ENCODE data around the gene SLC39A3. TPM values are rescaled to one million over a fixed set of nuclear protein-coding genes. Genes with fewer than 3 reads are reported as not detected.

SLC39A3 gene
- total and polyA plus RNA-seq, 2 experiments from 2014 or later: 36.1 to 44.3 TPM

- peaks cover 46% of the 10 kb centered on the region for H3K79me2 ChIP-seq
- H2AFZ ChIP-seq: no peak overlapping the region
- WGBS (ENCODE audit: low lambda C conversion rate, missing lambda C conversion rate): 99% methylated on average over 8 of the region's 8 CpGs
- no peaks in the 10 kb centered on the region for H3K36me3 ChIP-seq (replicated peaks; ENCODE audit: insufficient read depth, low read depth)
- H3K9me2 ChIP-seq (replicated peaks; ENCODE audit: insufficient read depth): no peaks in the 10 kb centered on the region
- H3K4me2 ChIP-seq: no peak overlapping the region
- peaks cover 35% of the 10 kb centered on the region for H4K20me1 ChIP-seq (ENCODE audit: insufficient read depth, poor library complexity, severe bottlenecking)
- no peaks in the 10 kb centered on the region for H3K9me3 ChIP-seq (ENCODE audit: low read depth)
- H3K4me1 ChIP-seq (ENCODE audit: insufficient read depth): no peaks in the 10 kb centered on the region
- no peak for TF ChIP-seq CTCF (IDR thresholded peaks at IDR 0.05; ENCODE audit: poor library complexity)
- TF ChIP-seq EZH2 (IDR thresholded peaks at IDR 0.05; ENCODE audit: borderline replicate concordance): no peak
- no peak for TF ChIP-seq EZH2phosphoT487 (IDR thresholded peaks at IDR 0.05; ENCODE audit: low read depth, severe bottlenecking, unreplicated experiment)
- no peak for DNase-seq (ENCODE audit: low spot score)
- no peak overlapping the region for H3K4me3 ChIP-seq
- no peaks in the 10 kb centered on the region for H3K27me3 ChIP-seq
- H3K27ac ChIP-seq: no peak overlapping the region
Measured at GRCh38 chr19:2769218-2769617, 29.4 kb upstream of the SLC39A3 start.

- Histone ChIP-seq H3K36me3 (replicated peaks; ENCODE audit: insufficient read depth, low read depth) (no peaks in the 10 kb centered on the region), H3K4me1 (ENCODE audit: insufficient read depth) (no peaks in the 10 kb centered on the region), H3K9me2 (replicated peaks; ENCODE audit: insufficient read depth) (no peaks in the 10 kb centered on the region), H3K4me3 (no peak overlapping the region), H2AFZ (no peak overlapping the region), H3K27me3 (no peaks in the 10 kb centered on the region), H3K9me3 (ENCODE audit: low read depth) (no peaks in the 10 kb centered on the region), H3K27ac (no peak overlapping the region), H3K4me2 (no peak overlapping the region), H3K79me2 (peaks cover 42% of the 10 kb centered on the region), H4K20me1 (ENCODE audit: insufficient read depth, poor library complexity, severe bottlenecking) (peaks cover 34% of the 10 kb centered on the region)
- TF ChIP-seq CTCF (IDR thresholded peaks at IDR 0.05; ENCODE audit: poor library complexity) (no peak), EZH2 (IDR thresholded peaks at IDR 0.05; ENCODE audit: borderline replicate concordance) (no peak), EZH2phosphoT487 (IDR thresholded peaks at IDR 0.05; ENCODE audit: low read depth, severe bottlenecking, unreplicated experiment) (no peak)
- no peak for DNase-seq (ENCODE audit: low spot score)
- 96% methylated on average over 27 of the region's 29 CpGs for WGBS (ENCODE audit: low lambda C conversion rate, missing lambda C conversion rate)
Measured at GRCh38 chr19:2768365-2769132, 28.7 kb upstream of the SLC39A3 start.

GRCh38 chr19:2767688-2768087 is 27.9 kb upstream of the SLC39A3 start:
- 98% methylated on average over 19 of the region's 19 CpGs for WGBS (ENCODE audit: low lambda C conversion rate, missing lambda C conversion rate)

More at GRCh38 chr19:2767688-2768087, 27.9 kb upstream of the SLC39A3 start:
- TF ChIP-seq CTCF (IDR thresholded peaks at IDR 0.05; ENCODE audit: poor library complexity): no peak
- TF ChIP-seq EZH2phosphoT487 (IDR thresholded peaks at IDR 0.05; ENCODE audit: low read depth, severe bottlenecking, unreplicated experiment): no peak
- no peak for TF ChIP-seq EZH2 (IDR thresholded peaks at IDR 0.05; ENCODE audit: borderline replicate concordance)
- no peaks in the 10 kb centered on the region for H3K9me2 ChIP-seq (replicated peaks; ENCODE audit: insufficient read depth)
- peaks cover 34% of the 10 kb centered on the region for H4K20me1 ChIP-seq (ENCODE audit: insufficient read depth, poor library complexity, severe bottlenecking)
- H3K27me3 ChIP-seq: no peaks in the 10 kb centered on the region
- H3K4me2 ChIP-seq: no peak overlapping the region
- no peak for DNase-seq (ENCODE audit: low spot score)
- no peak overlapping the region for H3K27ac ChIP-seq
- no peak overlapping the region for H2AFZ ChIP-seq
- H3K4me1 ChIP-seq (ENCODE audit: insufficient read depth): no peaks in the 10 kb centered on the region
- H3K36me3 ChIP-seq (replicated peaks; ENCODE audit: insufficient read depth, low read depth): no peaks in the 10 kb centered on the region
- no peak overlapping the region for H3K4me3 ChIP-seq
- H3K9me3 ChIP-seq (ENCODE audit: low read depth): no peaks in the 10 kb centered on the region
- H3K79me2 ChIP-seq: peaks cover 42% of the 10 kb centered on the region
